SH-SY5Y (cell line): ENCODE results near the gene MANBA.

ENCODE experiments used
- GATA2 ChIP-seq: IDR thresholded peaks from 2 replicates; pipeline ENCODE4 v1.6.1; 2011; ENCODE audit warnings: mild to moderate bottlenecking, low read depth, low read length
- GATA3 ChIP-seq: IDR thresholded peaks from 2 replicates; pipeline ENCODE4 v1.6.1; 2011; ENCODE audit warnings: low read depth, mild to moderate bottlenecking, low read length, moderate library complexity

The MANBA gene

GRCh38 chr4:102760645-102761295, at the start of gene MANBA:
TSS of gene MANBA (minus strand) at chr4:102760968. CDS start at chr4:102760894, 74 bp downstream.
- 0 out of 2 replicates have a peak, but pooled peaks have one; percentile 6 for TF ChIP-seq GATA2
- no peak for TF ChIP-seq GATA3

GRCh38 chr4:102809691-102810090, 48.9 kb upstream of the MANBA start:
- no peak for TF ChIP-seq GATA3
- no peak for TF ChIP-seq GATA2

- TF ChIP-seq GATA2: no peak
- no peak for TF ChIP-seq GATA3
Measured at GRCh38 chr4:102809190-102809589, 48.4 kb upstream of the MANBA start.

- TF ChIP-seq GATA2: no peak
- TF ChIP-seq GATA3: no peak
Measured at GRCh38 chr4:102808009-102808408, 47.2 kb upstream of the MANBA start.

- TF ChIP-seq GATA3 (no peak), GATA2 (no peak)
Measured at GRCh38 chr4:102807345-102807744, 46.6 kb upstream of the MANBA start.

- no peak for TF ChIP-seq GATA2
- no peak for TF ChIP-seq GATA3
Measured at GRCh38 chr4:102799816-102800215, 39.0 kb upstream of the MANBA start.

- TF ChIP-seq GATA2: no peak
- no peak for TF ChIP-seq GATA3
Measured at GRCh38 chr4:102794999-102795398, 34.2 kb upstream of the MANBA start.

- TF ChIP-seq GATA3 (no peak), GATA2 (no peak)
Measured at GRCh38 chr4:102792361-102792936, 31.7 kb upstream of the MANBA start.

- no peak for TF ChIP-seq GATA2
Measured at GRCh38 chr4:102791318-102791835, 30.6 kb upstream of the MANBA start.

- TF ChIP-seq GATA3: no peak
- TF ChIP-seq GATA2: no peak
Measured at GRCh38 chr4:102789317-102789717, 28.5 kb upstream of the MANBA start.

GRCh38 chr4:102787944-102788343, 27.2 kb upstream of the MANBA start:
- TF ChIP-seq GATA3 (no peak), GATA2 (no peak)

- TF ChIP-seq GATA2 (no peak), GATA3 (no peak)
Measured at GRCh38 chr4:102787096-102787881, 26.5 kb upstream of the MANBA start.

- TF ChIP-seq GATA3 (no peak), GATA2 (no peak)
Measured at GRCh38 chr4:102786279-102786678, 25.5 kb upstream of the MANBA start.

GRCh38 chr4:102783006-102783405, 22.2 kb upstream of the MANBA start:
- no peak for TF ChIP-seq GATA3
- no peak for TF ChIP-seq GATA2
